ENCODE results near the gene NFX1.
"Not testable (repeated sequence)": the region's sequence is repeated elsewhere in the genome, so short reads cannot be mapped to it uniquely, and the experiment has no call there.

NFX1 gene

GRCh38 chr9:33311953-33312352, 21.6 kb downstream of the NFX1 start:
- DNase-seq: no peak

GRCh38 chr9:33315371-33315770, 25.1 kb downstream of the NFX1 start:
- no peak for DNase-seq

DNA sequence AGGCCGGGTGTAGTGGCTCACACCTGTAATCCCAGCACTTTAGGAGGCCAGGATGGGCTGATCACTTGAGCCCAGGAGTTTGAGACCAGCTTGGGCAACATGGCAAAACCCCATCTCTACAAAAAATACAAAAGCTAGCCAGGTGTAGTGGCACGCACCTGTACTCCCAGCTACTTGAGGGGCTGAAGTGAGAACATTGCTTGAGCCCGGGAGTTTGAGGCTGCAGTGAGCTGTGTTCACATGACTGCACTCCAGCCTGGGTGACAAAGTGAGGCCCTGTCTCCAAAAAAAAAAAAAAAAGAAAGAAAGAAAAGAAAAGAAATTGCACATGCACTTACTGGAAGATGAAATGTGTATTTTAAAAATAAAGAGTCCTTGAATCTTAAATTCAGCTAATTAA, 26.8 kb downstream of the NFX1 start:
- DNase-seq: not testable (repeated sequence)

GRCh38 chr9:33318225-33318624, 27.9 kb downstream of the NFX1 start:
- no peak for DNase-seq

DNA sequence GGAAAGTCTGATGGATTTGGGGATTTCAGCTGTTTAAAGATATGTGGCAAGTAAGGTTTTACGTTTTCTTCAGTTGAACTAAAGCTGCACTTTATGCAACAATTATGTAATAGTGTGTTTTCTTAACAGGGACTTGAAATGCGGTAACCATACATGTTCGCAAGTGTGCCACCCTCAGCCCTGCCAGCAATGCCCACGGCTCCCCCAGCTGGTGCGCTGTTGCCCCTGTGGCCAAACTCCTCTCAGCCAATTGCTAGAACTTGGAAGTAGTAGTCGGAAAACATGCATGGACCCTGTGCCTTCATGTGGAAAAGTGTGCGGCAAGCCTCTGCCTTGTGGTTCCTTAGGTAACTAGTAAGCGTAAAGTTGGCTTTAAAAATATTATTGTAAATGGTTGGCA, 28.5 kb downstream of the NFX1 start:
- no peak for DNase-seq

GRCh38 chr9:33320230-33320567, 29.9 kb downstream of the NFX1 start:
- no peak for DNase-seq

DNA sequence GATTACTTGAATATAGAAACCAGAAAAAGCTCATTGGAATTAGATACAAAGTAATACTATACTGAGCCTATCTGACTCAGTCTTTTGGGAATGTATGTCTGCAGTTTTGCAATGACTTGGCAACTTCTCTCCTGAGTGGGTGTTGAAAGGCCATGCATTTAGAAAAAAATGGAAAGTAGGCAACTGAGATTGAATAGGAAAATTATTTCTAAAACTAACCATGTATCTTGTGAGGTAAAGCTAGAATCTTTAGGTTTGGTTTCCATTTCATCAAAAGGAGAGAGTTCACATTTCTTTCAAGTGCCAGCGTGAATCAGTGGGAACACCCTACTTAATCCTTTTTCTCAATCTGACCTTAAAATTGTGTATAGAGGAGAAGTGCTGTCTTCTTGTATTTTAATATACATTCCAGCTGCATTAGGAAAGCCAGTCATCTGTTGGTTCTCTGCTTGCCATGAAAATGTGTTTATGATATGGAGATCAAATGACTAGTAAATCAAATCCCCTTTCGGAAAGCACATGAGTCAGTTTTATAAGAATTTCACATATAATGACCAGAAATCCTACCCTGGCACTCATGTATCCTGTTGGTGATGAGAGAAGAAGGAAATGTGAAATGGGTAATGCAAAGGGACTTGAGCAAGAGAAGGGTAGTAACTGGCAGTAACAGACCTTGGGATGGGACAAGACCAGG, 30.4 kb downstream of the NFX1 start:
- no peak for DNase-seq

- DNase-seq: no peak
These were observed 38.8 kb downstream of the NFX1 start for GRCh38 chr9:33329117-33329563.

GRCh38 chr9:33329979-33330378, 39.7 kb downstream of the NFX1 start:
- no peak for DNase-seq

- DNase-seq: no peak
These were observed 41.1 kb downstream of the NFX1 start for GRCh38 chr9:33331377-33331891.

DNA sequence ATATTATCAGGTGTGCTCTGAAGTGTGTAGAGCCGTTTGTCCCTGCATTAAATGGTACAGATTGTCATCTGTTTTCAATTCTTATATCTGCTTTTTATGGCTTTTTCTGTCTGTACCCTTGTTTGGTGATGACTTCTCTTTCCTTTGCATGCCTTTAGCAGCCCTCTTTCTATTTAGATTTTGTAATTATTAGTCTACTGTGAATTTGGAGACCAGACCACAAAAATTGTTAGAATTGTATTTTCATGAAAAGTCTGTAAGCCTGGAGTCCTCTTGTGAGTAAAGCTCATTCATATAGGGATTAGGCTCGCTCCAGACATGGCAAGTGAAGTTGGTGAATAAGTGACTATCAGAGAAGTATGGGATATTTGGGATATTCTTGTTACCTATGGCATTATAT, 41.7 kb downstream of the NFX1 start:
- no peak for DNase-seq

DNA sequence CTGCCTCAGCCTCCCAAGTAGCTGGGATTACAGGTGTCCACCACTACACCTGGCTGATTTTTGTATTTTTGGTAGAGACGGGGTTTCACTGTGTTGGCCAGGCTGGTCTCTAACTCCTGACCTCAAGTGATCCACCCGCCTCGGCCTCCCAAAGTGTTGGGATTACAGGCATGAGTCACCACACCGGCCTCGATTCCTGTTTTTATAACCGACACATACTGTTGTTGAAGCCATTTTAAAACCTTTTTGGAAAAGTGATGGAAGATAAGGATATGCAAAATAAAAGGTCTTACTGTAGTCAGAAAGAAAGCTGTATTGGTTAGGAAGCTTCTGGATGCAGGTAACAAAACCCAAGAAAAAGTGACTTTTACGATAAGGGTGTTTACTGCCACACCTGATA, 42.6 kb downstream of the NFX1 start:
- DNase-seq: not testable (repeated sequence)

GRCh38 chr9:33340186-33340585, 49.9 kb downstream of the NFX1 start:
- no peak for DNase-seq

GRCh38 chr9:33341182-33341581, 50.9 kb downstream of the NFX1 start:
- no peak for DNase-seq

- no peak for DNase-seq
These were observed 53.8 kb downstream of the NFX1 start for GRCh38 chr9:33344145-33344544.

DNA sequence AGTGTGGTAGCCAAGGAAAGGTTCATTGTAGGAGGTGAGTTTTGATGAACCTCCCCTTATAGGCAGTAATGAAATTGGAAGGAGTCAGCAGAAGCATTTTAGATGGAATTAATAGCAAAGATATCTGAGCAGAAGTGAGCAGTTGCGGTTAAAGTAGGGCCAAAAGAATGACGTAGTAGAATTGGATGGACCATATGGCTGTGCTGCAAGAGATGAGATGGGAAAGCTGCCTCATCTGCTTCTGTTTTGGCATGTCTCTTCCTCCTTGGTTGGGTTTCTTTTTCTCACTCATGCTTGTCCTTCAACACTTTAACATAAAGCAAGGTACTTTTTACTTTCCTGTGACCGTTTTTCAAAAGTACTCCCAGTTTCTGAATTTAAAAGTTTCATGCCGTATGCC, 56.2 kb downstream of the NFX1 start:
- DNase-seq: no peak

GRCh38 chr9:33348998-33349397, 58.7 kb downstream of the NFX1 start:
- DNase-seq: no peak

- no peak for DNase-seq
These were observed 59.4 kb downstream of the NFX1 start for GRCh38 chr9:33349743-33350142.

DNA sequence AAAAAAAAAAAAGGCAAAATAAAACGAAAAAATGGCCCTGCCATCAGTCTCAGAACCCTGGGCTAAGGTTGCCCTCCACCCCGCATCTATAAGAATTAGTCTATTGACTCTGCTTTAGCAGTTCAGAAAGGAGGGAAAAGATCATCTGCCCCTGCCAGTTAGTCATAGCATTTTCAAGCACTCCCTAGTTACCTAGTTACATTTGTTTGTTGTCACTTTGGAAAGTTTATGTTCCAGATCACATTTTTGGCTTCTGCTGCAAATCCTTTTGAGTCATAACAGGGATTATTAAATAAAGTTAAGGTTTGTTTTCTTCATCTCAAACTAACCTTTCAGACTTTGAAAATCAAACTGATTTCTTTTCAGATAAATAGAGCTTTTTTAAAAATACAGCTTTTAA, 60.0 kb downstream of the NFX1 start:
- DNase-seq: no peak

- DNase-seq: no peak
These were observed 61.2 kb downstream of the NFX1 start for GRCh38 chr9:33351547-33351946.

DNA sequence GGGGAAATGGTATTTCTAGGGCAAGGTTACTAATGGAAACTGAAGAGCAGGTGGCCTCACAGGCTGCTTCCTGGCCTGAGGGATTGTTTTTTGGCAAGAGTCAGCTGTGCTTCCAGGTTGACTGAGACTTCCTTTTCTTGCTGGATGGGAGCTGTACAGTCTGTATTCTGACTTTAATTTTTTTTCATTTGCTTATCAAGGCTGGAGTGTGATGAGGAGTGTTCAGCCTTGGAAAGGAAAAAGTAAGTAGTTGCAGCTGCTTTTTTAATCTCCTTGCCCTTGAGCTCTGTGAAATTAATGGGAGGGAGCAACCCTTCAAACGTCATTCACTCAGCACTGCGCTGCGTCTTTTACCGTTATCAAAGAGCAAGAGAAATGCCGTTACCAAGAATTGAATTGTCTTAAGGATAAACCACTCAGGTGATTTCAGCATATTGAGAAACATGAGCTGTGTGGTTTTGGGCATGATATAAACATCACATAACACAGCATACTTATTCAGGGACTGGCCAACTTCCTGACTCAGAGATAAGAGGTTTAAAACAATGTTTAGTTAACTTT, 64.4 kb downstream of the NFX1 start:
- DNase-seq: no peak

DNA sequence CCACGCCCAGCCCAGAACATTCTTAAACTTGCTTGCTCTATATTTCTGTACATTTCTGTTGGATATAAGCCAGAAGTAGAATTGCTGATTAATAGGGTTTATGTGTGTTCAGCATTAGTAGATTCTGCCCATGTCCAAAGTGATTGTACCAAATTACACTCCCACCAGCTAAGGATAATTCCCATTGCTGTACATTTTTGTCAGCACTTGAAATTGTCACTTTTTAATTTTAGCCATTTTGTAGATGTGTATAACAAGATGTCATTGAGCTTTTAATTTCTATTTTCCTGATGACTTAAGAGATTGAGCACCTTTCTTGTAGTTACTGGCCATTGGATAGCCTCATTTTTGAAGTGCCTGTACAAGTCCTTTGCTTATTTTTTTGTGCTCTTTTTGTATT, 65.6 kb downstream of the NFX1 start:
- no peak for DNase-seq

DNA sequence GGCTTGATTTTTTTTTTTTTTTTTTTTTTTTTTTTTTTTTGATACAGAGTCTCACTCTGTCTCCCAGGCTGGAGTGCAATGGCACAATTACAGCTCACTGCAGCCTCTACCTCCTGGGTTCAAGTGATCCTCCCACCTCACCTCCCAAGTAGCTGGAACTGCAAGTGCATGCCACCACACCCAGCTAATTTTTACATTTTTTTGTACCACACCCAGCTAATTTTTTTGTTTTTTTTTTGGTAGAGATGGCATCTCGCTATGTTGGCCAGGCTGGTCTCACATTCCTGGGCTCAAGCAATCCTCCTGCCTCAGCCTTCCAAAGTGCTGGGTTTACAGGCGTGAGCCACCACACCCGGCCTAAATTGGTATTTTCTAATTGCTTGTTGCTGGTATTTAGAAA, 68.3 kb downstream of the NFX1 start:
- DNase-seq: not testable (repeated sequence)

DNA sequence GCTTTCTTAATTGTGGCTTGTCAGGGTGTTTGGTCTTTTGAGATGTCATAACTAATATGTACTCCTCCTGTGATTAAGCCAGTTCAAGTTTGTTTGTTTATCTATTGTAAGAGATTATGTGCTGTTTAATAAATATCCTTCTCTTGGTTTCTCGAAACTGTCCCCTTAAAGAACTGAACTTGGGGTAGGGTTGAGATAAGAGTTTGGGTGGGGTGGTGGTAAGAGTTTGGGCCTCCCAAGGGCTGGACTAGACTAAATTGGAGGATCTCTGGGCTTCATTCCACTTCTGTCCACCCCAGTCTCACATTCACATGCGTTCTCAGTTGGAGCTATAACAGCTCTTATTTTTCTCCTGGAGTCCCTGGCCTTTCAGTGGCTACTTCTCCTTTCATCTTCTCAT, 73.8 kb downstream of the NFX1 start:
- DNase-seq: no peak

DNA sequence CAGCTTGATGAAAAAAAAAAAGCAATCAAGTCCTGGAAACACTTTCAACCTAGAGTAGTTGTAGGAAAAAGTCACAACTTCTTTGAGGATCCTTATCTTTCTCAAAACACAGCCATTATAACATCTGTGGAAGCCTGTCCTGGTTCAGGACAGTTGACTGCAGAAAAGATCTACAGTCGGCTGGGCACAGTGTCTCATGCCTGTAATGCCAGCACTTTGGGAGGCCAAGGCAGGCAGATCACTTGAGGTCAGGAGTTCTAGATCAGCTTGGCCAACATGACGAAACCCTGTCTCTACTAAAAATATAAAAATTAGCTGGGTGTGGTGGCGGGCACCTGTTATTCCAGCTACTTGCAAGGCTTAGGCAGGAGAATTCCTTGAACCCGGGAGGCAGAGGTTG, 74.5 kb downstream of the NFX1 start:
- not testable (repeated sequence) for DNase-seq

Measured in activated effector memory CD4-positive, alpha-beta T cell treated with anti-CD3 and anti-CD28 coated beads, Interleukin-2, amount 50 U/mL, for 16 hours (primary cell).